ENCODE data around the gene ZNF521.
"Not testable (repeated sequence)": the region's sequence is repeated elsewhere in the genome, so short reads cannot be mapped to it uniquely, and the experiment has no call there.

Gene ZNF521

GRCh38 chr18:25288340-25288938, 63.5 kb downstream of the ZNF521 start:
- FAIRE-seq: no peak

- FAIRE-seq: no peak
Observed at GRCh38 chr18:25287106-25287505, 64.9 kb downstream of the ZNF521 start.

- FAIRE-seq: no peak
Observed at GRCh38 chr18:25284861-25285550, 67.0 kb downstream of the ZNF521 start.

- FAIRE-seq: no peak
Observed at GRCh38 chr18:25284281-25284680, 67.7 kb downstream of the ZNF521 start.

- FAIRE-seq: no peak
Observed at GRCh38 chr18:25283781-25284180, 68.2 kb downstream of the ZNF521 start.

GRCh38 chr18:25282896-25283703, 68.9 kb downstream of the ZNF521 start:
- FAIRE-seq: no peak

GRCh38 chr18:25282282-25282681, 69.7 kb downstream of the ZNF521 start:
- no peak for FAIRE-seq

- FAIRE-seq: no peak
Observed at GRCh38 chr18:25281556-25281955, 70.4 kb downstream of the ZNF521 start.

GRCh38 chr18:25279961-25280360, 72.0 kb downstream of the ZNF521 start:
- FAIRE-seq: no peak

GRCh38 chr18:25279556-25279955, 72.4 kb downstream of the ZNF521 start:
- FAIRE-seq: no peak

GRCh38 chr18:25279133-25279532, 72.8 kb downstream of the ZNF521 start:
- FAIRE-seq: no peak

- no peak for FAIRE-seq
Observed at GRCh38 chr18:25278394-25278793, 73.6 kb downstream of the ZNF521 start.

GRCh38 chr18:25275412-25276001, 76.5 kb downstream of the ZNF521 start:
- FAIRE-seq: no peak

- FAIRE-seq: no peak
Observed at GRCh38 chr18:25274926-25275325, 77.0 kb downstream of the ZNF521 start.

GRCh38 chr18:25266931-25267527, 84.9 kb downstream of the ZNF521 start:
- not testable (repeated sequence) for FAIRE-seq

GRCh38 chr18:25262920-25263319, 89.0 kb downstream of the ZNF521 start:
- no peak for FAIRE-seq

- no peak for FAIRE-seq
Observed at GRCh38 chr18:25261768-25262167, 90.2 kb downstream of the ZNF521 start.

- no peak for FAIRE-seq
Observed at GRCh38 chr18:25256439-25256838, 95.5 kb downstream of the ZNF521 start.

- no peak for FAIRE-seq
Observed at GRCh38 chr18:25253779-25254178, 98.2 kb downstream of the ZNF521 start.

GRCh38 chr18:25253136-25253535, 98.8 kb downstream of the ZNF521 start:
- FAIRE-seq: no peak

- no peak for FAIRE-seq
Observed at GRCh38 chr18:25251068-25251467, 100.9 kb downstream of the ZNF521 start.

GRCh38 chr18:25250474-25250851, 101.5 kb downstream of the ZNF521 start:
- no peak for FAIRE-seq

- FAIRE-seq: no peak
Observed at GRCh38 chr18:25248755-25249154, 103.2 kb downstream of the ZNF521 start.
